GM18502 (cell line): Measurements from ENCODE around the gene ALDH18A1.
A peak's percentile ranks its signal among the peaks of the same experiment; 100 is the strongest.

Source experiments
- ATAC-seq: cut with Tn5 transposase; IDR thresholded peaks from one replicate; pipeline ENCODE4 v1.9.1; 2021; ENCODE audit warnings: mild to moderate bottlenecking; ENCODE audit not compliant: unreplicated experiment, poor library complexity

Gene ALDH18A1

GRCh38 chr10:95597788-95598187 is 58.7 kb downstream of the ALDH18A1 start:
- ATAC-seq = no peak

GRCh38 chr10:95588025-95588424 is 68.5 kb downstream of the ALDH18A1 start:
- ATAC-seq = no peak

- no peak for ATAC-seq
Measured at GRCh38 chr10:95579835-95580535, 76.5 kb downstream of the ALDH18A1 start.

GRCh38 chr10:95579292-95579691 is 77.2 kb downstream of the ALDH18A1 start:
- no peak for ATAC-seq

- no peak for ATAC-seq
Measured at GRCh38 chr10:95578619-95579018, 77.9 kb downstream of the ALDH18A1 start.

- ATAC-seq = no peak
Measured at GRCh38 chr10:95574649-95575365, 81.7 kb downstream of the ALDH18A1 start.

- ATAC-seq = no peak
Measured at GRCh38 chr10:95573964-95574604, 82.4 kb downstream of the ALDH18A1 start.

GRCh38 chr10:95573527-95573926 is 83.0 kb downstream of the ALDH18A1 start:
- ATAC-seq = no peak

- ATAC-seq = no peak
Measured at GRCh38 chr10:95572131-95572820, 84.2 kb downstream of the ALDH18A1 start.

GRCh38 chr10:95571390-95571789 is 85.1 kb downstream of the ALDH18A1 start:
- ATAC-seq = no peak

- no peak for ATAC-seq
Measured at GRCh38 chr10:95569368-95569767, 87.1 kb downstream of the ALDH18A1 start.

GRCh38 chr10:95567903-95568630 is 88.4 kb downstream of the ALDH18A1 start:
- no peak for ATAC-seq

- no peak for ATAC-seq
Measured at GRCh38 chr10:95566136-95566535, 90.4 kb downstream of the ALDH18A1 start.

- no peak for ATAC-seq
Measured at GRCh38 chr10:95565336-95565735, 91.2 kb downstream of the ALDH18A1 start.

GRCh38 chr10:95564291-95564690 is 92.2 kb downstream of the ALDH18A1 start:
- no peak for ATAC-seq

- no peak for ATAC-seq
Measured at GRCh38 chr10:95562341-95562965, 94.1 kb downstream of the ALDH18A1 start.

GRCh38 chr10:95561864-95562177 is 94.7 kb downstream of the ALDH18A1 start:
- ATAC-seq = no peak

- peak; percentile 100 for ATAC-seq
Measured at GRCh38 chr10:95561177-95561863, 95.2 kb downstream of the ALDH18A1 start, which contains the start of gene SORBS1. Gene SORBS1 (minus strand): TSS chr10:95561371. CDS start chr10:95441135, 120,236 bp downstream.
